Suprapubic skin (tissue), 4 donors: ENCODE results near the gene SLC9A9. TPM values are rescaled to one million over a fixed set of nuclear protein-coding genes. Genes with fewer than 3 reads are reported as not detected.
"Not testable (repeated sequence)": the region's sequence is repeated elsewhere in the genome, so short reads cannot be mapped to it uniquely, and the experiment has no call there.

Source experiments
- DNase-seq, 2 donors: peaks; one replicate each; pipeline ENCODE4 v3.0.0-alpha.2; 2019; ENCODE audit warnings: low spot score in 2 of 2
- H3K27ac ChIP-seq: fragments of 200-600 bp; sonication (generic); one replicate; pipeline ENCODE4 v1.5.1; 2019
- H3K27me3 ChIP-seq: fragments of 200-600 bp; sonication (generic); one replicate; pipeline ENCODE4 v1.5.1; 2019
- H3K36me3 ChIP-seq: fragments of 200-600 bp; sonication (generic); one replicate; pipeline ENCODE4 v1.5.1; 2019
- H3K4me1 ChIP-seq: fragments of 200-600 bp; sonication (generic); one replicate; pipeline ENCODE4 v1.5.1; 2019
- H3K4me3 ChIP-seq: fragments of 200-600 bp; sonication (generic); one replicate; pipeline ENCODE4 v1.5.1; 2019; ENCODE audit warnings: mild to moderate bottlenecking
- H3K9me3 ChIP-seq: fragments of 200-600 bp; sonication (generic); one replicate; pipeline ENCODE4 v1.5.1; 2019
- CTCF ChIP-seq, 2 donors: fragments of 200-600 bp in 1 of 2; fragments of 450-650 bp in 1 of 2; sonication (generic) in 1 of 2; IDR thresholded peaks; one replicate each; pipeline ENCODE4 v1.5.1; 2016 to 2019; ENCODE audit warnings: antibody characterized with exemption in 2 of 2, mild to moderate bottlenecking in 1 of 2, moderate library complexity in 1 of 2
- EP300 ChIP-seq: sonication (generic); formaldehyde crosslinking; IDR thresholded peaks from one replicate; pipeline ENCODE4 v1.6.1; 2017; ENCODE audit warnings: antibody characterized with exemption
- POLR2A ChIP-seq, 2 donors: fragments of 450-650 bp; IDR thresholded peaks; one replicate each; pipeline ENCODE4 v1.6.1; 2017; ENCODE audit warnings: antibody characterized with exemption in 2 of 2, mild to moderate bottlenecking in 2 of 2, moderate library complexity in 2 of 2
- POLR2AphosphoS5 ChIP-seq, 3 donors: sonication (generic); formaldehyde crosslinking; IDR thresholded peaks; one replicate each; pipeline ENCODE4 v1.6.1; 2017; ENCODE audit warnings: antibody characterized with exemption in 3 of 3
- WGBS: methylation state at CpG from one replicate; pipeline ENCODE4 v1.1.5; 2018; 5-methylcytosine and 5-hydroxymethylcytosine counted together
- total RNA-seq, 4 donors: library from RNA; depleted of rRNA; stranded (reverse); fragments of >200 nt; gene quantifications; one replicate each; pipeline ENCODE4 v1.1.0, GENCODE V29; 2016

SLC9A9 gene
- total RNA-seq, 4 donors from 2014 or later = 16.6 to 51.0 (median 30.0) TPM

DNA sequence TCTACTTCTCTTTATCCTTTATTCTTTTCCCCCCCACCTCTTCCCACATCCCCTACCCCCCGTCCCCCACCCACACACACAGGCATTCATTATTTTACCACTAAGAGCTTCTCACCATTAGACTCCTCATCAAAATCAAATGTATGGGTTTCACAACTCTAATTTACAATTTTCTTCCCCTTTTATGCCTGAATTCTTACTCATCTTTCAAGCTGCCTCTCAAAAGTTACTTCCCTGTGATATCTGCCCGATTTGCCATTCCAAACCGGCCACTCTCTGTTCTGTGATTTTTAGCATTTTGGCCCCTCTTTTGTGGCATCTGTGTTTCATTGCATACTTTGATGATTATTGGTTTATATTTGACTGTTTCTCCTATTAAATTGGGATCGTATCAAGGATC is 42.2 kb downstream of the SLC9A9 start:
- WGBS = 61% methylated on average over 4 of the region's 4 CpGs
- Histone ChIP-seq H3K36me3 (no peaks in the 10 kb centered on the region), H3K4me3 (no peak overlapping the region), H3K9me3 (no peaks in the 10 kb centered on the region), H3K27ac (no peak overlapping the region), H3K4me1 (peaks cover 9% of the 10 kb centered on the region), H3K27me3 (no peaks in the 10 kb centered on the region)
- no peak for TF ChIP-seq EP300
- TF ChIP-seq CTCF (IDR thresholded peaks at IDR 0.05) = no peak
- TF ChIP-seq POLR2AphosphoS5 (IDR thresholded peaks at IDR 0.05) = no peak
- no peak for TF ChIP-seq POLR2A (IDR thresholded peaks at IDR 0.05)
- no peak for DNase-seq

- not testable (repeated sequence) for H3K9me3 ChIP-seq, DNase-seq, H3K36me3 ChIP-seq, H3K27ac ChIP-seq, H3K4me1 ChIP-seq, H3K27me3 ChIP-seq, H3K4me3 ChIP-seq
- 91% methylated on average over 7 of the region's 7 CpGs for WGBS
Measured at GRCh38 chr3:143805476-143805875, 42.8 kb downstream of the SLC9A9 start.

- not testable (repeated sequence) for DNase-seq, H3K4me3 ChIP-seq, H3K4me1 ChIP-seq, H3K27ac ChIP-seq, H3K27me3 ChIP-seq, H3K9me3 ChIP-seq, H3K36me3 ChIP-seq
- WGBS = 92% methylated on average over 5 of the region's 5 CpGs
Measured at GRCh38 chr3:143801046-143801445, 47.2 kb downstream of the SLC9A9 start.

GRCh38 chr3:143798151-143798550 is 50.1 kb downstream of the SLC9A9 start:
- whole genome bisulfite sequencing = 92% methylated on average over 7 of the region's 7 CpGs
- not testable (repeated sequence) for H3K4me3 ChIP-seq, H3K4me1 ChIP-seq, H3K27ac ChIP-seq, DNase-seq, H3K36me3 ChIP-seq, H3K27me3 ChIP-seq, H3K9me3 ChIP-seq

- WGBS = 60% methylated on average over 2 of the region's 2 CpGs
Measured at GRCh38 chr3:143795874-143796273, 52.4 kb downstream of the SLC9A9 start.

GRCh38 chr3:143794793-143795462 is 53.3 kb downstream of the SLC9A9 start:
- Histone ChIP-seq H3K27ac (no peak overlapping the region), H3K9me3 (no peaks in the 10 kb centered on the region), H3K4me1 (no peaks in the 10 kb centered on the region), H3K27me3 (no peaks in the 10 kb centered on the region), H3K36me3 (no peaks in the 10 kb centered on the region), H3K4me3 (no peak overlapping the region)
- DNase-seq = no peak
- no peak for TF ChIP-seq POLR2A (IDR thresholded peaks at IDR 0.05)
- TF ChIP-seq POLR2AphosphoS5 (IDR thresholded peaks at IDR 0.05) = no peak
- no peak for TF ChIP-seq CTCF (IDR thresholded peaks at IDR 0.05)
- TF ChIP-seq EP300 = no peak
- 81% methylated on average over 6 of the region's 6 CpGs for WGBS

More at GRCh38 chr3:143795874-143796273, 52.4 kb downstream of the SLC9A9 start:
- Histone ChIP-seq H3K4me3 (no peak overlapping the region), H3K27me3 (no peaks in the 10 kb centered on the region), H3K36me3 (no peaks in the 10 kb centered on the region), H3K4me1 (no peaks in the 10 kb centered on the region), H3K27ac (no peak overlapping the region), H3K9me3 (no peaks in the 10 kb centered on the region)
- TF ChIP-seq EP300 (no peak), POLR2A (IDR thresholded peaks at IDR 0.05) (no peak), CTCF (IDR thresholded peaks at IDR 0.05) (no peak), POLR2AphosphoS5 (IDR thresholded peaks at IDR 0.05) (no peak)
- DNase-seq = no peak

- no peaks in the 10 kb centered on the region for H3K4me1 ChIP-seq
- no peak overlapping the region for H3K4me3 ChIP-seq
- H3K9me3 ChIP-seq = no peaks in the 10 kb centered on the region
- H3K27me3 ChIP-seq = no peaks in the 10 kb centered on the region
- DNase-seq = no peak
- H3K36me3 ChIP-seq = no peaks in the 10 kb centered on the region
- TF ChIP-seq POLR2A (IDR thresholded peaks at IDR 0.05) (no peak), POLR2AphosphoS5 (IDR thresholded peaks at IDR 0.05) (no peak), CTCF (IDR thresholded peaks at IDR 0.05) (no peak), EP300 (no peak)
- 43% methylated on average over 3 of the region's 3 CpGs for WGBS
- H3K27ac ChIP-seq = no peak overlapping the region
Measured at GRCh38 chr3:143793971-143794370, 54.3 kb downstream of the SLC9A9 start.
